Caco-2 (cell line): ENCODE measurements around the gene GPRASP1. TPM values are rescaled to one million over a fixed set of nuclear protein-coding genes. Genes with fewer than 3 reads are reported as not detected.

Experiments
- Bru-seq: library from RNA; stranded (reverse); fragments of 400-500 nt; gene quantifications from one replicate; lab custom pipeline; 2021; lab: Mats Ljungman, UMichigan
- BruChase-seq, 2 experiments: library from RNA; stranded (reverse); fragments of 400-500 nt; gene quantifications; one replicate each; lab custom pipeline; 2021; lab: Mats Ljungman, UMichigan
- BruUV-seq: library from RNA; stranded (reverse); fragments of 400-500 nt; replicated peaks from 2 replicates; lab custom pipeline; 2021; lab: Mats Ljungman, UMichigan
- CTCF ChIA-PET: fragments of 300-600 bp; sonication (Branson Sonifier 250); formaldehyde crosslinking; loops from one replicate; lab custom pipeline; 2022; ENCODE audit warnings: antibody characterized with exemption; lab: Charles Lee
- POLR2A ChIA-PET: fragments of 300-600 bp; sonication (Branson Sonifier 250); formaldehyde crosslinking; loops from one replicate; lab custom pipeline; 2022; ENCODE audit warnings: antibody characterized with exemption; lab: Charles Lee
- DNase-seq, 2 experiments: peaks; one replicate each; pipeline versions ENCODE4 v3.0.0 to v3.0.0-alpha.2; 2020 to 2022
- H3K27me3 ChIP-seq: replicated peaks from 2 replicates; pipeline ENCODE4 v1.6.0; 2011; ENCODE audit warnings: low read length; ENCODE audit not compliant: control insufficient read depth, insufficient read depth
- H3K36me3 ChIP-seq: 2 replicates; pipeline ENCODE4 v1.5.1; 2011; ENCODE audit warnings: low read length; ENCODE audit not compliant: control insufficient read depth, insufficient read depth
- H3K4me1 ChIP-seq: fragments of 250-450 bp; sonication (Bioruptor Pico); 2 replicates; pipeline ENCODE4 v1.5.1; 2020; ENCODE audit warnings: mild to moderate bottlenecking
- H3K4me3 ChIP-seq: 2 replicates; pipeline ENCODE4 v1.5.1; 2011; ENCODE audit warnings: low read depth, mild to moderate bottlenecking, control low read depth, low read length
- H3K9me3 ChIP-seq: fragments of 250-450 bp; sonication (Bioruptor Pico); 2 replicates; pipeline ENCODE4 v1.5.1; 2020; ENCODE audit warnings: mild to moderate bottlenecking, moderate library complexity
- H3K27ac Mint-ChIP-seq: one replicate; pipeline ENCODE4 v1.8.0; 2022; ENCODE audit warnings: mixed read lengths; ENCODE audit not compliant: unreplicated experiment
- H3K27me3 Mint-ChIP-seq: one replicate; pipeline ENCODE4 v1.8.0; 2022; ENCODE audit warnings: mixed read lengths; ENCODE audit not compliant: insufficient read depth, unreplicated experiment
- H3K36me3 Mint-ChIP-seq: one replicate; pipeline ENCODE4 v1.8.0; 2022; ENCODE audit warnings: mild to moderate bottlenecking, mixed read lengths; ENCODE audit not compliant: insufficient read depth, unreplicated experiment
- H3K4me1 Mint-ChIP-seq: one replicate; pipeline ENCODE4 v1.8.0; 2022; ENCODE audit warnings: low read depth, mixed read lengths; ENCODE audit not compliant: unreplicated experiment
- H3K4me3 Mint-ChIP-seq: one replicate; pipeline ENCODE4 v1.8.0; 2022; ENCODE audit warnings: mild to moderate bottlenecking, moderate library complexity, mixed read lengths; ENCODE audit not compliant: unreplicated experiment
- H3K9me3 Mint-ChIP-seq: one replicate; pipeline ENCODE4 v1.8.0; 2022; ENCODE audit warnings: mixed read lengths; ENCODE audit not compliant: unreplicated experiment
- CTCF ChIP-seq, 2 experiments: fragments of 200-600 bp in 1 of 2; IDR thresholded peaks; 1 replicate in 1 of 2; 2 replicates in 1 of 2; pipeline versions ENCODE4 v1.5.1 to v1.8.0; 2011 to 2022; ENCODE audit warnings: antibody characterized with exemption in 1 of 2, control low read depth in 1 of 2, inconsistent platforms in 1 of 2, low read depth in 1 of 2, low read length in 1 of 2, mild to moderate bottlenecking in 1 of 2, moderate library complexity in 1 of 2; ENCODE audit not compliant: insufficient read depth in 1 of 2, severe bottlenecking in 1 of 2, unreplicated experiment in 1 of 2
- intact Hi-C: fragments of 100-400 bp; cut with micrococcal nuclease; formaldehyde crosslinking; loops from one replicate; pipeline ENCODE4 v1.10.0; 2022; ENCODE audit not compliant: unreplicated experiment
- long read RNA-seq: library from polyadenylated mRNA; stranded (forward); transcript quantifications from one replicate; pipeline ENCODE4 v2.0.0, GENCODE V29; 2022
- total RNA-seq: library from RNA; stranded (reverse); gene quantifications from 2 replicates; pipeline ENCODE4 v1.2.3, GENCODE V29; 2022

Gene GPRASP1
- total RNA-seq, result 1.2 and 2.4 TPM in 2 replicates
- percentile 48 among the genes with signal in this experiment for Bru-seq, nascent RNA
- percentile 64 among the genes with signal in this experiment for BruChase-seq, experiment 1, labeled RNA remaining after a 2-hour chase
- percentile 62 among the genes with signal in this experiment for BruChase-seq, experiment 2, labeled RNA remaining after a 6-hour chase
- long read RNA-seq, result 0 reads

GRCh38 chrX:102651242-102652011, at the start of gene GPRASP1:
GPRASP1 (plus strand) TSS chrX:102651483; CDS start chrX:102653914, 2,431 bp downstream.
- no peak within 1 kb of the TSS for H3K27ac Mint-ChIP-seq
- no peaks in the 10 kb centered on the region for H3K27me3 ChIP-seq
- H3K36me3 ChIP-seq, result no peaks in the 10 kb centered on the region
- H3K9me3 ChIP-seq, result no peaks in the 10 kb centered on the region
- no peaks in the 10 kb centered on the region for H3K4me1 ChIP-seq
- no peaks in the 10 kb centered on the region for H3K9me3 Mint-ChIP-seq
- no peaks in the 10 kb centered on the region for H3K36me3 Mint-ChIP-seq
- BruUV-seq, result no TSS peak
- H3K4me3 ChIP-seq, result no peak within 1 kb of the TSS
- ChIA-PET POLR2A (no interaction called here), CTCF (no interaction called here)
- no peak for TF ChIP-seq CTCF (IDR thresholded peaks at IDR 0.05; ENCODE audit: insufficient read depth in 1 of 2, low read depth in 1 of 2, low read length in 1 of 2, severe bottlenecking in 1 of 2, unreplicated experiment in 1 of 2)
- no peaks in the 10 kb centered on the region for H3K4me1 Mint-ChIP-seq
- intact Hi-C loops, result no loop called here
- no peaks in the 10 kb centered on the region for H3K27me3 Mint-ChIP-seq
- DNase-seq, result no peak
- no peak within 1 kb of the TSS for H3K4me3 Mint-ChIP-seq

DNA sequence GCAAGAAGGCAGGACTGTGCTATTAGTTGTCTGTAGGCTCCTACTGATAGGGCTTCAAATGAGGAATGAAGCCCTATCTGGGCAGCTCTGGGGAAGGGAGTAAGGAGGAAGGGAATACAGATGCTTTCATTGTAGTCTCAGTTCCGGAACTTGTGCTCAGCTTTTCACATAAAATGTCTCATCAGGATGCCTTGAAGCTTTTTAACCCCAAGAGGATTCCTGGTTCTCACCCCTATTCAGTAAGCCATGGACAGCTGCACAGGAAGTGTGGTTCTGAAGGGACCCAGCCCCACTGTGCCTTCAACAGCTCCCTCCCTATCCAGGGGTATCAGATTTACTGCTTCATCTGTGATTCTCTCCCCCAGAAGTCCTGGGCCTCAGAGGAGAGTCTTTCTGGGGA, 47.0 kb upstream of the GPRASP1 start:
- TF ChIP-seq CTCF (IDR thresholded peaks at IDR 0.05; ENCODE audit: insufficient read depth in 1 of 2, low read depth in 1 of 2, low read length in 1 of 2, severe bottlenecking in 1 of 2, unreplicated experiment in 1 of 2), result no peak
- intact Hi-C loops, result no loop called here
- Histone ChIP-seq H3K4me1 (no peaks in the 10 kb centered on the region), H3K27me3 (no peaks in the 10 kb centered on the region), H3K4me3 (no peak overlapping the region), H3K9me3 (no peaks in the 10 kb centered on the region), H3K36me3 (peaks cover 2% of the 10 kb centered on the region; the same call in 1 of the 2 replicates)
- no TSS peak for BruUV-seq
- no peak overlapping the region for H3K4me3 Mint-ChIP-seq
- H3K4me1 Mint-ChIP-seq, result peaks cover 7% of the 10 kb centered on the region
- no peaks in the 10 kb centered on the region for H3K9me3 Mint-ChIP-seq
- DNase-seq, result no peak
- POLR2A ChIA-PET, result no interaction called here
- CTCF ChIA-PET, result no interaction called here
- no peaks in the 10 kb centered on the region for H3K36me3 Mint-ChIP-seq
- no peak overlapping the region for H3K27ac Mint-ChIP-seq
- no peaks in the 10 kb centered on the region for H3K27me3 Mint-ChIP-seq

GRCh38 chrX:102606115-102606514, 45.2 kb upstream of the GPRASP1 start:
- Mint-ChIP-seq H3K36me3 (peaks cover 6% of the 10 kb centered on the region), H3K27ac (no peak overlapping the region), H3K4me3 (no peak overlapping the region), H3K4me1 (no peaks in the 10 kb centered on the region), H3K27me3 (no peaks in the 10 kb centered on the region), H3K9me3 (no peaks in the 10 kb centered on the region)
- no peak for TF ChIP-seq CTCF (IDR thresholded peaks at IDR 0.05; ENCODE audit: insufficient read depth in 1 of 2, low read depth in 1 of 2, low read length in 1 of 2, severe bottlenecking in 1 of 2, unreplicated experiment in 1 of 2)
- intact Hi-C loops, result no loop called here
- ChIA-PET CTCF (no interaction called here), POLR2A (no interaction called here)
- no peak for DNase-seq
- H3K4me3 ChIP-seq, result no peak overlapping the region
- H3K27me3 ChIP-seq, result no peaks in the 10 kb centered on the region
- no peaks in the 10 kb centered on the region for H3K4me1 ChIP-seq
- peaks cover 2% of the 10 kb centered on the region; the same call in 1 of the 2 replicates for H3K36me3 ChIP-seq
- no peaks in the 10 kb centered on the region for H3K9me3 ChIP-seq
- BruUV-seq, result no TSS peak
